GM12878 (cell line): ENCODE data around the gene CDH4. TPM values are rescaled to one million over a fixed set of nuclear protein-coding genes. Genes with fewer than 3 reads are reported as not detected.

Source experiments
- PRDM15 ChIP-seq: fragments of 450-650 bp; formaldehyde crosslinking; IDR thresholded peaks from 2 replicates; pipeline ENCODE4 v1.4.0; 2020; ENCODE audit warnings: mild to moderate bottlenecking, moderate library complexity
- SIN3A ChIP-seq: IDR thresholded peaks from 2 replicates; pipeline ENCODE4 v1.6.1; 2012; ENCODE audit warnings: low read depth, low read length, improper control_type of control experiment
- TBL1XR1 ChIP-seq: IDR thresholded peaks from 2 replicates; pipeline ENCODE4 v1.6.1; 2012; ENCODE audit warnings: low read depth, low read length, improper control_type of control experiment
- TCF3 ChIP-seq: IDR thresholded peaks from 2 replicates; pipeline ENCODE4 v1.6.1; 2012; ENCODE audit warnings: low read depth, mild to moderate bottlenecking, low read length, borderline replicate concordance; ENCODE audit not compliant: insufficient read depth
- polyA plus RNA-seq, 11 experiments: library from polyadenylated mRNA; depleted of rRNA in 4 of 11; unstranded in 6 of 11; stranded (reverse) in 5 of 11; fragments of >200 nt; fragmentation: Nextera tagmentation in 4 of 11; fragmentation: Illumina TruSeq in 1 of 11; extraction: Ambion mirVana in 4 of 11; extraction: Trizol in 1 of 11; gene quantifications; 1 replicate in 1 of 11; 2 replicates in 10 of 11; pipeline versions ENCODE4 v1.2.1 to v1.2.3, GENCODE V29; 2011 to 2016; ENCODE audit warnings: inconsistent platforms in 2 of 11, missing spikeins in 2 of 11, low read depth in 1 of 11
- total RNA-seq, 4 experiments: library from RNA; depleted of rRNA in 3 of 4; stranded (reverse); fragments of >200 nt in 3 of 4; fragmentation: Illumina TruSeq in 1 of 4; extraction: Trizol in 1 of 4; gene quantifications; 2 replicates each; pipeline versions ENCODE4 v1.2.1 to v1.2.3, GENCODE V29; 2013 to 2021
- TF ChIP-seq, protein P1 (sequence below): fragments of 150-350 bp; IDR thresholded peaks from 2 replicates; pipeline ENCODE4 v1.6.1; 2016; ENCODE audit warnings: low read depth, low read length

Gene CDH4
- total and polyA plus RNA-seq, 10 of the 15 experiments (the other 5 are each of a cell fraction or from before 2014, with no cell fraction given), result not detected

DNA sequence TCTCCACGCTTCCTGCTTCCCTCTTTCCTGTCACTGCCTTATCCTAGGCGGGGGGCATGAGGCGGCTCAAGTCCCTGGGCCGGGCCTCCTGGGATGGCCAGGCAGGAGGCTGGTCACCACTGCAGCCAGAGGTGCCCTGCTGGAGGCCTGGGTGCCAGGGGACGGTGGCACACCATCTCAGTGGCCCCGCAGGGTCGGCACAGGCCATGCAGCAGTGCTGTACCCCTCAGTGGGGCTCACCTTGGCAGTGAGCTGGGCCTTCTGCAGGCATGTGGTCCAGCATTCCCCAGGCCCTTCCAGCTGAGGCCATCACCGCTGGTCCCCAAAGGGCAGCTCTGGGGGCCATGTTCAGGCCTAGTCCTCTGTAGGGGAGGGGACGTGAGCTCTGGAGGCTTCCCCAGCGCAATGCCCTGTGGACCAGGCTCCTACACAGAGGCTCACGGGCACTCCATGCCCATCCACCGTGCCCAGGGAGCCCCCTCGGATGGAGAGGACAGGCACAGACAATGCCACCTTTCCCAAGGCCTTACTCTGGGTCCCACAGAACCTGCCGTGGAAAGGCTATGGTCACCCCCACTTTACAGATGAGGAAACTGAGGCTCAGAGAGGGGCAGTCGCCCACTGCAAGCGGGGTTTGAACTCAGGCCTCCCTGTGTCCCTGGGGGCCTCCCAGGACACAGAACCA, 689.8 kb downstream of the CDH4 start (continued):
- TF ChIP-seq PRDM15 (CRISPR knock-in tag), result no peak
- TF ChIP-seq, protein P1, sequence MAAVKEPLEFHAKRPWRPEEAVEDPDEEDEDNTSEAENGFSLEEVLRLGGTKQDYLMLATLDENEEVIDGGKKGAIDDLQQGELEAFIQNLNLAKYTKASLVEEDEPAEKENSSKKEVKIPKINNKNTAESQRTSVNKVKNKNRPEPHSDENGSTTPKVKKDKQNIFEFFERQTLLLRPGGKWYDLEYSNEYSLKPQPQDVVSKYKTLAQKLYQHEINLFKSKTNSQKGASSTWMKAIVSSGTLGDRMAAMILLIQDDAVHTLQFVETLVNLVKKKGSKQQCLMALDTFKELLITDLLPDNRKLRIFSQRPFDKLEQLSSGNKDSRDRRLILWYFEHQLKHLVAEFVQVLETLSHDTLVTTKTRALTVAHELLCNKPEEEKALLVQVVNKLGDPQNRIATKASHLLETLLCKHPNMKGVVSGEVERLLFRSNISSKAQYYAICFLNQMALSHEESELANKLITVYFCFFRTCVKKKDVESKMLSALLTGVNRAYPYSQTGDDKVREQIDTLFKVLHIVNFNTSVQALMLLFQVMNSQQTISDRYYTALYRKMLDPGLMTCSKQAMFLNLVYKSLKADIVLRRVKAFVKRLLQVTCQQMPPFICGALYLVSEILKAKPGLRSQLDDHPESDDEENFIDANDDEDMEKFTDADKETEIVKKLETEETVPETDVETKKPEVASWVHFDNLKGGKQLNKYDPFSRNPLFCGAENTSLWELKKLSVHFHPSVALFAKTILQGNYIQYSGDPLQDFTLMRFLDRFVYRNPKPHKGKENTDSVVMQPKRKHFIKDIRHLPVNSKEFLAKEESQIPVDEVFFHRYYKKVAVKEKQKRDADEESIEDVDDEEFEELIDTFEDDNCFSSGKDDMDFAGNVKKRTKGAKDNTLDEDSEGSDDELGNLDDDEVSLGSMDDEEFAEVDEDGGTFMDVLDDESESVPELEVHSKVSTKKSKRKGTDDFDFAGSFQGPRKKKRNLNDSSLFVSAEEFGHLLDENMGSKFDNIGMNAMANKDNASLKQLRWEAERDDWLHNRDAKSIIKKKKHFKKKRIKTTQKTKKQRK, result no peak
- TF ChIP-seq SIN3A, result no peak
- no peak for TF ChIP-seq TCF3
- no peak for TF ChIP-seq TBL1XR1
